Mesendoderm (in vitro differentiated cells): ENCODE measurements around the gene IFIT3.

ENCODE experiments used
- DNase-seq: peaks from one replicate; pipeline ENCODE4 v3.0.0; 2013
- H2AK5ac ChIP-seq: 2 replicates; pipeline ENCODE4 v1.6.1; 2013; ENCODE audit warnings: low read length, inconsistent platforms
- H2BK120ac ChIP-seq: 2 replicates; pipeline ENCODE4 v1.6.1; 2013; ENCODE audit warnings: low read depth, mild to moderate bottlenecking, low read length, moderate library complexity, mixed read lengths
- H2BK15ac ChIP-seq: replicated peaks from 2 replicates; pipeline ENCODE4 v1.6.1; 2013; ENCODE audit warnings: low read depth, mild to moderate bottlenecking, moderate library complexity
- H2BK5ac ChIP-seq: 2 replicates; pipeline ENCODE4 v1.6.1; 2013; ENCODE audit warnings: low read length, inconsistent platforms
- H3K18ac ChIP-seq: 2 replicates; pipeline ENCODE4 v1.6.1; 2013; ENCODE audit warnings: mild to moderate bottlenecking, low read length, mixed read lengths
- H3K23ac ChIP-seq: one replicate; pipeline ENCODE4 v1.6.1; 2013; ENCODE audit warnings: low read length
- H3K27ac ChIP-seq: 2 replicates; pipeline ENCODE4 v1.5.1; 2013; ENCODE audit warnings: low read depth, mild to moderate bottlenecking, inconsistent platforms, low read length, moderate library complexity
- H3K27me3 ChIP-seq: 2 replicates; pipeline ENCODE4 v1.6.1; 2013; ENCODE audit warnings: low read length, control low read depth, mild to moderate bottlenecking, inconsistent platforms; ENCODE audit not compliant: insufficient read depth, poor library complexity
- H3K36me3 ChIP-seq: 2 replicates; pipeline ENCODE4 v1.6.1; 2013; ENCODE audit warnings: low read length, inconsistent platforms; ENCODE audit not compliant: control insufficient read depth, insufficient read depth
- H3K4ac ChIP-seq: one replicate; pipeline ENCODE4 v1.6.1; 2013; ENCODE audit warnings: low read depth, mild to moderate bottlenecking, low read length, moderate library complexity
- H3K4me1 ChIP-seq: 2 replicates; pipeline ENCODE4 v1.6.1; 2013; ENCODE audit warnings: low read depth, low read length, inconsistent platforms; ENCODE audit not compliant: control insufficient read depth
- H3K4me2 ChIP-seq: 2 replicates; pipeline ENCODE4 v1.6.1; 2013; ENCODE audit warnings: low read length
- H3K4me3 ChIP-seq: 2 replicates; pipeline ENCODE4 v1.5.1; 2013; ENCODE audit warnings: mild to moderate bottlenecking, low read length
- H3K56ac ChIP-seq: one replicate; pipeline ENCODE4 v1.6.1; 2013; ENCODE audit warnings: low read length
- H3K79me1 ChIP-seq: 2 replicates; pipeline ENCODE4 v1.6.1; 2013; ENCODE audit warnings: low read length, inconsistent platforms
- H3K79me2 ChIP-seq: 2 replicates; pipeline ENCODE4 v1.6.1; 2013; ENCODE audit warnings: mild to moderate bottlenecking, low read length; ENCODE audit not compliant: control insufficient read depth, insufficient read depth
- H3K9ac ChIP-seq: 2 replicates; pipeline ENCODE4 v1.6.1; 2013; ENCODE audit warnings: low read length, inconsistent platforms
- H4K5ac ChIP-seq: one replicate; pipeline ENCODE4 v1.6.1; 2013; ENCODE audit warnings: low read length
- H4K8ac ChIP-seq: one replicate; pipeline ENCODE4 v1.6.1; 2013; ENCODE audit warnings: low read depth, mild to moderate bottlenecking, control low read depth, low read length, moderate library complexity
- WGBS: extraction: QIAGEN DNeasy Blood & Tissue Kit; methylation state at CpG from one replicate; pipeline ENCODE4 v1.1.7; 2013; ENCODE audit warnings: low lambda C conversion rate, missing lambda C conversion rate; ENCODE audit not compliant: insufficient coverage; ENCODE audit errors: extremely low coverage; 5-methylcytosine and 5-hydroxymethylcytosine counted together

IFIT3 gene

DNA sequence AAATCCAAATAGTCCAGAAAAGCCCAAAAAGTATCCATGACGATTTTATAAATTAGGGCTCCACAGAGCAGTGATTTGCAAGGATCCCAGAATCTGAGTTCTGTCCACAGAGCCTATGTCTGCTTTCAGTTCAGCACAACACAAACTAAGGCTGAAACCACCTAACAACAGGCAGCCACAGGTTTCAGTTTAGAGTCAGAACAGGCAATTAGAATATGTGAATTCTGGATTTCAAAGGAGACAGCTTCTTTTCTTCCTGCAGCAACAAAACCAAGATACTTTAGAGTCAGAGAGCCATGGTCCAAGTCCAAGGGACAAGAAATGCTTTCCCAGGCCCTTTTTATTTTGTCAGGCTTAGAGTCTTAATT is 23.6 kb downstream of the IFIT3 start:
- Histone ChIP-seq H2BK15ac (peak overlapping the region; percentile 89), H3K18ac (peak overlapping the region; percentile 83), H3K4me3 (no peak overlapping the region), H4K8ac (no peak overlapping the region), H3K4me1 (peaks cover 18% of the 10 kb centered on the region), H3K36me3 (no peaks in the 10 kb centered on the region), H3K23ac (no peak overlapping the region), H2AK5ac (no peak overlapping the region), H3K79me2 (no peaks in the 10 kb centered on the region), H3K4me2 (no peak overlapping the region), H3K27ac (no peak overlapping the region), H3K9ac (peak overlapping the region; percentile 41), H3K27me3 (no peaks in the 10 kb centered on the region), H4K5ac (peak overlapping the region; percentile 59), H3K79me1 (no peaks in the 10 kb centered on the region), H2BK5ac (peak overlapping the region; percentile 19), H2BK120ac (no peak overlapping the region), H3K56ac (no peak overlapping the region), H3K4ac (no peak overlapping the region)
- no CpG with 5 or more reads among the region's 1 CpG for WGBS
- DNase-seq: no peak

DNA sequence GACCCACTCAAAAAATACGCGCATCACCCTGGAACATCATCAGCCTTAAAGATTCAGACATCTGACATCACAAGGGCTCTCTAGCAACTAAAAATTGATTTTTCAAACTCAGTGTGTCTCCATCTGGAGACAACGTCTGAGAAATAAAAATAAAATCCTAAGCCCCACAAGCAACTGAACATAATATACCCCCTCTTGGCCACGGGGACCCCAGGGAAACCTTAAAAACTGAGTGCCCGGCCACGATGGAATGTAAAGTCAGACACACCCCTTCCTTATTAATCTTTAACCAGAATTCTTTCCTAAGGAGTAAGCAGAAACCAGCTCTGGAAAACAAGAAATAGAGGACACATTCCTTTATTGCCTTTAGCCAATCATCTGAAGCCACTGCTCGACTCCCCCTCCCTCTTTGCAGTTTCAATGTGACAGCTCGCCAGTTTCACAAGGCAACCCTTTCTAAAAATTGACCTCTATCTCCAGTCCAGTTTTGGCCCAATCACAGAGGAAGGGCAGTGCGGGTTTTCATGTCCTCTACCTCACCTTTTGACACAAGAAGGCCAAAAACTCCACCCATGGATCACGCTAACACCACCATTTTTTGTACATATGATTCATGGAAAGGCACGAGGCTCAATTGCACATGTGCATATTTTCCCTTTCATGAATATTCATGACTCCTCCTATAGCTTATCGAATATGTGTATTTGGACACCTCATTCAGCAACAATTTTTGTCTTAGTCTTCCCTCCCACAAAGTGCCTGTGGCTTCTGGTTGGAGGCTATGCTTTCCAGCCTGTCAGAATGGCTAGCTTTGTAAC is 24.2 kb downstream of the IFIT3 start:
- no peaks in the 10 kb centered on the region for H3K79me2 ChIP-seq
- H4K5ac ChIP-seq: no peak overlapping the region
- no peaks in the 10 kb centered on the region for H3K27me3 ChIP-seq
- H2BK120ac ChIP-seq: no peak overlapping the region
- peak overlapping the region; percentile 18 for H3K56ac ChIP-seq
- no peak overlapping the region for H2AK5ac ChIP-seq
- H3K4me1 ChIP-seq: peaks cover 16% of the 10 kb centered on the region
- no peak overlapping the region for H3K4ac ChIP-seq
- H3K23ac ChIP-seq: no peak overlapping the region
- no peak overlapping the region for H4K8ac ChIP-seq
- no peak overlapping the region for H3K4me2 ChIP-seq
- no peaks in the 10 kb centered on the region for H3K79me1 ChIP-seq
- H3K4me3 ChIP-seq: no peak overlapping the region
- H3K18ac ChIP-seq: peak overlapping the region; percentile 83
- H3K9ac ChIP-seq: no peak overlapping the region
- no CpG with 5 or more reads among the region's 12 CpGs for WGBS
- peak; percentile 54 for DNase-seq
- no peak overlapping the region for H2BK5ac ChIP-seq
- no peak overlapping the region for H3K27ac ChIP-seq
- peak overlapping the region; percentile 61 for H2BK15ac ChIP-seq
- no peaks in the 10 kb centered on the region for H3K36me3 ChIP-seq

DNA sequence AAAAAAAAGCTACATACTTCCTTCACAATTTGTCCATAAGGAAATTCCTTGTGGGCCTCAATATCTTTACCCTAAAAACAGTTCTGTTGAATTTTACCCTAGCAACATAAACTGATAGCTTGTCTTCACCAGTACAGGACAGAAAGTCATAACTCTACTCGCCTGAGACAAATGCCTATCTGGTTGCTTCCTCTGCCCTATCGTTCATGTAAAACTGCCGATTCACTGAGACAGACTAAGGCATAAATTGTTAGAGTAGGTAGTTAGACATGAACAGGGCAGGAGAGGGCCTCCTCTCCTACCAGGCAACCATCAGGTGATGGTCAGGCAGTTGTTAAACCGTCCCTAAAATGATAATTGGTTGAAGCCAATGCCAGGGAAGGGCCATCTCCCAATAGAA is 25.0 kb downstream of the IFIT3 start:
- WGBS: no CpG with 5 or more reads among the region's 4 CpGs
- Histone ChIP-seq H3K4me2 (no peak overlapping the region), H4K5ac (no peak overlapping the region), H3K27me3 (no peaks in the 10 kb centered on the region), H2AK5ac (no peak overlapping the region), H3K56ac (no peak overlapping the region), H3K36me3 (no peaks in the 10 kb centered on the region), H3K23ac (no peak overlapping the region), H3K9ac (no peak overlapping the region), H3K79me1 (no peaks in the 10 kb centered on the region), H3K27ac (no peak overlapping the region), H3K4me1 (peaks cover 11% of the 10 kb centered on the region), H2BK15ac (no peak overlapping the region), H2BK120ac (no peak overlapping the region), H3K4ac (peak overlapping the region; percentile 76), H3K79me2 (no peaks in the 10 kb centered on the region), H3K4me3 (no peak overlapping the region), H4K8ac (no peak overlapping the region), H3K18ac (peak overlapping the region; percentile 3), H2BK5ac (no peak overlapping the region)
- no peak for DNase-seq

DNA sequence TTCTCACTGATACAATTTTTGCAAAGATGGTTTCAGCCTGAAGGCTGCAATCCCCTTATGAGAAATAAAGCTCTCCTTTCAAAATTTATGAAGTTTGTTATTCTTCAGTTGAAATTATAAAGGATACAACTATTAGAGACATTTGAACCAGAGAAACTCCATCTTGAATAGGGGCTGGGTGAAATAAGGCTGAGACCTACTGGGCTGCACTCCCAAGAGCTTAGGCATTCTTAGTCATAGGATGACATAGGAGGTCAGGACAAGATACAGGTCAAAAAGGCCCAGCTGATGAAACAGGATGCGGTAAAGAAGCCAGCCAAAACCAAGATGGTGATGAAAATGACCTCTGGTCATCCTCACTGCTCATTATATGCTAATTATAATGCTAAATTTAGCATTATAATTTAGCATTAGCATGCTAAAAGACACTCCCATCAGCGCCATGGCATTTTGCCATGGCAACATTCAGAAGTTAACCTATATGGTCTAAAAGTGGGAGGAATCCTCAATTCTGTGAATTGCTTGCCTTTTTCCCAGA is 27.7 kb downstream of the IFIT3 start:
- no peak overlapping the region for H3K27ac ChIP-seq
- no peak overlapping the region for H2BK15ac ChIP-seq
- DNase-seq: no peak
- H4K8ac ChIP-seq: no peak overlapping the region
- H3K79me1 ChIP-seq: no peaks in the 10 kb centered on the region
- no peak overlapping the region for H3K23ac ChIP-seq
- no peaks in the 10 kb centered on the region for H3K79me2 ChIP-seq
- no peaks in the 10 kb centered on the region for H3K4me1 ChIP-seq
- H2AK5ac ChIP-seq: no peak overlapping the region
- no peak overlapping the region for H2BK120ac ChIP-seq
- H3K18ac ChIP-seq: no peak overlapping the region
- H3K4ac ChIP-seq: no peak overlapping the region
- no peak overlapping the region for H3K4me3 ChIP-seq
- H3K36me3 ChIP-seq: no peaks in the 10 kb centered on the region
- H4K5ac ChIP-seq: no peak overlapping the region
- no peak overlapping the region for H3K9ac ChIP-seq
- no peak overlapping the region for H2BK5ac ChIP-seq
- no CpG with 5 or more reads among the region's 2 CpGs for WGBS
- no peak overlapping the region for H3K4me2 ChIP-seq
- no peak overlapping the region for H3K56ac ChIP-seq
- no peaks in the 10 kb centered on the region for H3K27me3 ChIP-seq

DNA sequence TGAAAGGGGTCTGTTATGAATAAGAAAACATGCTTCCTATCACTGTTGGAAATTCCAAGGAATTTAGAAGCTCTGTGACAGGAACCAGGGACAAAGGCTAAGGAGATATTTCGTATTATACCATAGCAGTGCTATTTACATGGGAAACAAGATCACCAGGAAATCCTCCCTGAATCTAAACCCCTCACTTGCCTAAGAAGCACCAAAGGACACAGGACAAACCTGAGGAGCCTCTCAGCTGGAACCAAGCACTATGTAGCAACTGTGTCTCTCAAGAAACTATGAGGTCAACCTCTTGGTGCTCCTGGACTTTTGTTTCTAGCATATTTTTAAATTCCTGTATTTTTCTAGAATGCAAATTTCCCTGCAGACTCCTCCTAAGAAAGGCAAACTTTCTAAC is 29.3 kb downstream of the IFIT3 start:
- WGBS: no CpG with 5 or more reads among the region's 1 CpG
- H2BK120ac ChIP-seq: no peak overlapping the region
- H3K56ac ChIP-seq: no peak overlapping the region
- no peaks in the 10 kb centered on the region for H3K4me1 ChIP-seq
- no peak overlapping the region for H4K5ac ChIP-seq
- no peak overlapping the region for H3K18ac ChIP-seq
- H2BK5ac ChIP-seq: no peak overlapping the region
- no peak for DNase-seq
- no peak overlapping the region for H3K4me2 ChIP-seq
- no peak overlapping the region for H2AK5ac ChIP-seq
- H3K9ac ChIP-seq: no peak overlapping the region
- no peak overlapping the region for H2BK15ac ChIP-seq
- H3K79me2 ChIP-seq: no peaks in the 10 kb centered on the region
- no peak overlapping the region for H3K4me3 ChIP-seq
- no peak overlapping the region for H4K8ac ChIP-seq
- H3K23ac ChIP-seq: no peak overlapping the region
- no peak overlapping the region for H3K4ac ChIP-seq
- no peaks in the 10 kb centered on the region for H3K79me1 ChIP-seq
- H3K27ac ChIP-seq: no peak overlapping the region
- no peaks in the 10 kb centered on the region for H3K36me3 ChIP-seq
- H3K27me3 ChIP-seq: no peaks in the 10 kb centered on the region
